ENCODE results near the gene LUZP1. TPM values are rescaled to one million over a fixed set of nuclear protein-coding genes. Genes with fewer than 3 reads are reported as not detected.

The LUZP1 gene
- total and polyA plus RNA-seq, 11 donors = 6.1 to 42.3 (median 30.0) TPM

DNA sequence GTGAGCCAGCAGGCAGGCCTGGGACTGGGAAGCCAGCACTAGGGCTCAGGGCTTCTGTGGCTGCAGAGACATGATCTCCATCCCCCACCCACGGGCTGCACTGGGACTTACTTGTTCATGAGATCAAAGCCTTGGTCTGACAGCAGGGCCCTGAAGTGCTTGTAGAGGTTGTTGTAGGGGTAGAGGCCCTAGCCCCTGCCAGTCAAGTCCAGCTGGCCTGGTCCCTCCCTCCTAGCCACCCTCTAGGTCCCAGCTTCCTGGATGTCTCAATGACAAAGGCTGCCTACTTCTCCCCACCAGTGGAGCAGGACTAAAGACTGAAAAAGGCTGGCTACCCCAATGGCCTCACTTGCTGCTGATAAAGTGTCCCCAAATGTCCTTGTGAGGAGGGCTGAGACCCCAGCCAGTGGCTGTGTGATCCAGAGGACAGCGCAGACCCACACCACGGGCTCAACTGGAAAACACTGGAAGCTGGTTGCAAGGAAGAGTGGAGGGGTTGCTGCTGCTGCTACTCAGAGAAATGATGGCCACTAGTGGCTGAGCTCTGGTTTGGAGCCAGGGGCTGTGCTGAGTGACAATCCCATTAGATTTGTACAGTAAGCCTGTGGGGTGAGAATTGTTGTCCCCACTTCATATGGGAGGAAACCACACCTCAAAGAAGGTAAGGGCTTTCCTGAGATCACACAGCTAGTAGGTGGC is 47.2 kb upstream of the LUZP1 start:
- H3K4me3 ChIP-seq = no peak overlapping the region
- ATAC-seq (no peak), DNase-seq (no peak)
- WGBS, 4 donors = 57 to 89% (median 68%) methylated on average over 2 to 3 of the region's 3 CpGs
- no peaks in the 10 kb centered on the region for H3K36me3 ChIP-seq
- no peak for TF ChIP-seq POLR2A (IDR thresholded peaks at IDR 0.05)
- TF ChIP-seq, protein P1, sequence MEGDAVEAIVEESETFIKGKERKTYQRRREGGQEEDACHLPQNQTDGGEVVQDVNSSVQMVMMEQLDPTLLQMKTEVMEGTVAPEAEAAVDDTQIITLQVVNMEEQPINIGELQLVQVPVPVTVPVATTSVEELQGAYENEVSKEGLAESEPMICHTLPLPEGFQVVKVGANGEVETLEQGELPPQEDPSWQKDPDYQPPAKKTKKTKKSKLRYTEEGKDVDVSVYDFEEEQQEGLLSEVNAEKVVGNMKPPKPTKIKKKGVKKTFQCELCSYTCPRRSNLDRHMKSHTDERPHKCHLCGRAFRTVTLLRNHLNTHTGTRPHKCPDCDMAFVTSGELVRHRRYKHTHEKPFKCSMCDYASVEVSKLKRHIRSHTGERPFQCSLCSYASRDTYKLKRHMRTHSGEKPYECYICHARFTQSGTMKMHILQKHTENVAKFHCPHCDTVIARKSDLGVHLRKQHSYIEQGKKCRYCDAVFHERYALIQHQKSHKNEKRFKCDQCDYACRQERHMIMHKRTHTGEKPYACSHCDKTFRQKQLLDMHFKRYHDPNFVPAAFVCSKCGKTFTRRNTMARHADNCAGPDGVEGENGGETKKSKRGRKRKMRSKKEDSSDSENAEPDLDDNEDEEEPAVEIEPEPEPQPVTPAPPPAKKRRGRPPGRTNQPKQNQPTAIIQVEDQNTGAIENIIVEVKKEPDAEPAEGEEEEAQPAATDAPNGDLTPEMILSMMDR (IDR thresholded peaks at IDR 0.05) = no peak
- H3K9me3 ChIP-seq = no peaks in the 10 kb centered on the region
- intact Hi-C loops (cut with DNase I) = loop anchor here in 5 of 10 donors (5.0 to 10.0 kb wide), 4 partner anchors 49 to 321 kb away; no protein-coding TSS in a partner anchor
- peaks cover 0 to 16% (median 10%) of the 10 kb centered on the region in 12 donors for H3K4me1 ChIP-seq
- peaks cover 18 to 67% (median 39%) of the 10 kb centered on the region in 9 donors for H3K27me3 ChIP-seq
- H3K27ac ChIP-seq = no peak overlapping the region

DNA sequence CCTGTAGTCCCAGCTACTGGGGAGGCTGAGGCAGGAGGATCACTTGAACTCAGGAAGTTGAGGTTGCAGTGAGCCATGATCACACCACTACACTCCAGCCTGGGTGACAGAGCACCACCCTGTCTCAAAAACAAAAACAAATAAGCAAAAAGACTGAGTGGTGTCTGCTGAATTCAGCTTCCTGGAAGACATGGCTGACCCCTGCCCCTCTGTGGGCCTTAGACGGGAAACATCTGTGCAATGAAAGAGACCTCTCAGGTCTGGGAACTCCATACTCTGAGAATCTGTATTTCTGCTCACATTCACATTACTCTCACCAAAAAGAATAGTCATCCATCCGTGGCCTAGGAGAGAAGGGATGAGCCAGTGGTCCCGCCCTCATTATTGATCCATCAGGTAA is 46.6 kb upstream of the LUZP1 start:
- intact Hi-C loops (cut with DNase I) = loop anchor here in 5 of 10 donors (5.0 to 10.0 kb wide), 4 partner anchors 50 to 322 kb away; no protein-coding TSS in a partner anchor
- peaks cover 22 to 71% (median 39%) of the 10 kb centered on the region in 9 donors for H3K27me3 ChIP-seq

GRCh38 chr1:23214640-23215039 is 46.0 kb upstream of the LUZP1 start:
- H3K4me1 ChIP-seq = peaks cover 0 to 16% (median 10%) of the 10 kb centered on the region in 12 donors
- WGBS, 4 donors = 94 to 99% (median 97%) methylated on average over 4 of the region's 4 CpGs
- no peak overlapping the region for H3K27ac ChIP-seq
- intact Hi-C loops (cut with DNase I) = loop anchor here in 5 of 10 donors (5.0 to 10.0 kb wide), 4 partner anchors 50 to 323 kb away; no protein-coding TSS in a partner anchor
- DNase-seq = no peak
- no peaks in the 10 kb centered on the region for H3K9me3 ChIP-seq
- peaks cover 22 to 77% (median 41%) of the 10 kb centered on the region in 9 donors for H3K27me3 ChIP-seq
- TF ChIP-seq POLR2A (IDR thresholded peaks at IDR 0.05) = no peak
- TF ChIP-seq, protein P1 (IDR thresholded peaks at IDR 0.05) = no peak
- H3K36me3 ChIP-seq = no peaks in the 10 kb centered on the region
- no peak for ATAC-seq
- no peak overlapping the region for H3K4me3 ChIP-seq

More for the DNA sequence above, 46.6 kb upstream of the LUZP1 start:
- WGBS, 4 donors = 85 to 90% (median 88%) methylated on average over 3 of the region's 3 CpGs
- H3K4me1 ChIP-seq = peaks cover 0 to 16% (median 10%) of the 10 kb centered on the region in 12 donors
- no peaks in the 10 kb centered on the region for H3K9me3 ChIP-seq
- DNase-seq = no peak
- no peak overlapping the region for H3K27ac ChIP-seq
- ATAC-seq = no peak
- no peaks in the 10 kb centered on the region for H3K36me3 ChIP-seq
- no peak for TF ChIP-seq POLR2A (IDR thresholded peaks at IDR 0.05)
- TF ChIP-seq, protein P1 (IDR thresholded peaks at IDR 0.05) = no peak
- H3K4me3 ChIP-seq = no peak overlapping the region

- no peak overlapping the region for H3K4me3 ChIP-seq
- no peak for TF ChIP-seq POLR2A (IDR thresholded peaks at IDR 0.05)
- TF ChIP-seq, protein P1 (IDR thresholded peaks at IDR 0.05) = no peak
- no peak for ATAC-seq
- no peak for DNase-seq
- 40 to 47% (median 43%) methylated on average over 4 of the region's 4 CpGs for WGBS, 4 donors
- intact Hi-C loops (cut with DNase I) = loop anchor here in 4 of 10 donors (10.0 kb wide), 2 partner anchors 53 to 63 kb away; no protein-coding TSS in a partner anchor
- H3K4me1 ChIP-seq = peaks cover 0 to 6% (median 4%) of the 10 kb centered on the region in 12 donors
- H3K27me3 ChIP-seq = peaks cover 16 to 61% (median 33%) of the 10 kb centered on the region in 9 donors
- no peak overlapping the region for H3K27ac ChIP-seq
- no peaks in the 10 kb centered on the region for H3K9me3 ChIP-seq
- no peaks in the 10 kb centered on the region for H3K36me3 ChIP-seq
Measured at GRCh38 chr1:23211955-23212354, 43.3 kb upstream of the LUZP1 start.
